GM12865 (cell line): Measurements from ENCODE around the gene HYCC1.
"Not testable (repeated sequence)": the region's sequence is repeated elsewhere in the genome, so short reads cannot be mapped to it uniquely, and the experiment has no call there.

Source experiments
- DNase-seq: peaks from one replicate; pipeline ENCODE4 v3.0.0; 2010; ENCODE audit warnings: low read depth
- H3K4me3 ChIP-seq: 2 replicates; pipeline ENCODE4 v1.5.1; 2011; ENCODE audit warnings: mild to moderate bottlenecking, low read depth, low read length, control low read depth
- CTCF ChIP-seq: IDR thresholded peaks from 2 replicates; pipeline ENCODE4 v1.5.1; 2011; ENCODE audit warnings: low read length, control low read depth, low read depth, inconsistent platforms; ENCODE audit not compliant: insufficient read depth; ENCODE audit errors: missing control alignments

The HYCC1 gene

GRCh38 chr7:23044581-23044980, 30.7 kb upstream of the HYCC1 start:
- no peak overlapping the region for H3K4me3 ChIP-seq
- no peak for TF ChIP-seq CTCF
- DNase-seq = no peak

- DNase-seq = no peak
- H3K4me3 ChIP-seq = no peak overlapping the region
- no peak for TF ChIP-seq CTCF
Observed at GRCh38 chr7:23043441-23043840, 29.5 kb upstream of the HYCC1 start.

- H3K4me3 ChIP-seq, DNase-seq: not testable (repeated sequence)
Observed at GRCh38 chr7:23039674-23040073, 25.7 kb upstream of the HYCC1 start.

- DNase-seq, H3K4me3 ChIP-seq: not testable (repeated sequence)
Observed at GRCh38 chr7:23035542-23036371, 21.8 kb upstream of the HYCC1 start.

GRCh38 chr7:23027261-23027660, 13.3 kb upstream of the HYCC1 start:
- no peak for TF ChIP-seq CTCF
- no peak for DNase-seq
- H3K4me3 ChIP-seq = no peak overlapping the region

GRCh38 chr7:23026164-23026563, 12.2 kb upstream of the HYCC1 start:
- no peak for TF ChIP-seq CTCF
- DNase-seq = no peak
- no peak overlapping the region for H3K4me3 ChIP-seq

- TF ChIP-seq CTCF = no peak
- DNase-seq = no peak
- H3K4me3 ChIP-seq = no peak overlapping the region
Observed at GRCh38 chr7:23024454-23024853, 10.5 kb upstream of the HYCC1 start.

- DNase-seq = no peak
Observed at GRCh38 chr7:23022851-23023250, 8.9 kb upstream of the HYCC1 start.

More at GRCh38 chr7:23022851-23023250, 8.9 kb upstream of the HYCC1 start:
- no peak overlapping the region for H3K4me3 ChIP-seq
- TF ChIP-seq CTCF = no peak
